NAMALWA (cell line): ENCODE results near the gene PPP1R8.
A peak's percentile ranks its signal among the peaks of the same experiment; 100 is the strongest.
"Not testable (repeated sequence)": the region's sequence is repeated elsewhere in the genome, so short reads cannot be mapped to it uniquely, and the experiment has no call there.

Source experiments
- DNase-seq: peaks from one replicate; pipeline ENCODE4 v3.0.0-alpha.2; 2015; ENCODE audit warnings: low spot score

Gene PPP1R8

DNA sequence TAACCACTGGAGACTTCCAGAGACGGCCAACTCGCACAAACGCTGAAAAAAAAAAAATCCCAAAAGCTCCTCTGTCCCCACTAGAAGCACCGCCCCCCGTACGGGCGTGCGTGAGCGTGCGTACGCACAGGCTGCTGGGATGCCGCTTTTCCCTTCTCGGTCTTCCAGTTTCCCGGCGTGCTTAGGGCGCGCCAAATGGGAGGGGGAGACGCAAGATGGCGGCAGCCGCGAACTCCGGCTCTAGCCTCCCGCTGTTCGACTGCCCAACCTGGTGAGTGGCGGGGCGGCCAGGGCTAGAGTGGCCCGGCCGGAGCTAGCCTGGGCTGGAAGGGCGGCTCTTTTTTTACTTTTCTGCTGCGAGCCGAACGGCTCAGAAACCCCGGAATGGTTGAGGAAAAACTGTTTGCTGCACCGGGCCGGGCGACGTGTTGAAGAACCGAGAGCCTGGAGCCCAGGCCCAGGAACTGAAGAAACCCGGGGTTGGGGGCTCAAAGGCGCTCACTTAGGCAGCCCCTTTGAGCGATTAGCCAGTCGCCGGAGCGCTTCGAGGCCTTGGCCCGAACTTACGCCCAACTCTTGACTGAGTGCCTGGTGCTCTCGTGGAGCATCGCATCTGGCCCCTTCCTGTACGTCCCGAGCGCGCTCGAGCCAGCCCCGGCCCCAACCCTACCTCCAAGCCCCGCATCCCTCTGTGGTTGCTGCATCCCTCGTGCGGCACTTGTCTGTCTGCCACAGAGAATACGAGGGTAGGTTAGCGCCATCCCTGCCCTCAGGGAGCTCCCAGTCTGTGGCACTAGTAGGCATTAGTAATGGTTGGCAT, at the start of gene PPP1R8:
Gene PPP1R8, plus strand, starts transcription at position 162 of the 820 bp plus-strand sequence. Its CDS starts 54 bp downstream, at position 216.
- peak; percentile 95 for DNase-seq

DNA sequence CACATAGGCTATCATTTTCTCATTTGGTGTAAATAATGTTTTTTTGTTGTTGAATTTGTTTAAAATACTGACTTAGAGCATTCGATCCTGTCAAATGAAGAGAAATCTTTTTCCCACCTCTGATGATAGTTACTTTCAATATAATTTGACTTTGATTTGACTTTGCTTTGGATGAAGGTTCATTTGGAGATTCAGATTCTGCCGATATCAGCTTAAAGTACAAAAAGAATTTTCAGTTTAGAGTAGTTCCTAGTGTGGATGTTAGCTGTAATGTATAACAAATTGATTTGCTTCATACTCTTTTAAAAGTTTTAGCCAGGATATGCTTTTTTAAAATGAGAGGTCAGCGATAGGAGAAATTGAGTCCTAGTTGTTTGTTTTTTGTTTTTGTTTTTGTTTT, 47.6 kb upstream of the PPP1R8 start:
- DNase-seq = no peak

DNA sequence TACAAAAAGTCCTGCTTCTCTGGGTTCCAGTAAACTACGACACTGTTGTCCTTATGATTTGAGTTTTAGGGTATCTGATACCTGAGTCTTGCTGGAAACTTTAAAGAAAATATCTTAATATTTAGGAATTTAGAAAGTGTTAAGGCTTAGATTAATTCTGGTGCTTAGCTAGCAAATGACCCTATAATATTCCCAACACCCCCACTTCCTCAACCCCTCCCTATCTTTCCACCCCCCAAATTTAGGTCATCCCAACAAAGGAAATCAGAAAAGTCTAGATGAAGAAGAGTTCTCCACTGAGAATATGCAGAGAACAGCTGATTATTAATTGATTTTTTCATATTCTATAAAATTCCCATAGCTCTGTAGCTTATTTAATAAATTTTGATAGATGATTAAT, 45.9 kb upstream of the PPP1R8 start:
- no peak for DNase-seq

DNA sequence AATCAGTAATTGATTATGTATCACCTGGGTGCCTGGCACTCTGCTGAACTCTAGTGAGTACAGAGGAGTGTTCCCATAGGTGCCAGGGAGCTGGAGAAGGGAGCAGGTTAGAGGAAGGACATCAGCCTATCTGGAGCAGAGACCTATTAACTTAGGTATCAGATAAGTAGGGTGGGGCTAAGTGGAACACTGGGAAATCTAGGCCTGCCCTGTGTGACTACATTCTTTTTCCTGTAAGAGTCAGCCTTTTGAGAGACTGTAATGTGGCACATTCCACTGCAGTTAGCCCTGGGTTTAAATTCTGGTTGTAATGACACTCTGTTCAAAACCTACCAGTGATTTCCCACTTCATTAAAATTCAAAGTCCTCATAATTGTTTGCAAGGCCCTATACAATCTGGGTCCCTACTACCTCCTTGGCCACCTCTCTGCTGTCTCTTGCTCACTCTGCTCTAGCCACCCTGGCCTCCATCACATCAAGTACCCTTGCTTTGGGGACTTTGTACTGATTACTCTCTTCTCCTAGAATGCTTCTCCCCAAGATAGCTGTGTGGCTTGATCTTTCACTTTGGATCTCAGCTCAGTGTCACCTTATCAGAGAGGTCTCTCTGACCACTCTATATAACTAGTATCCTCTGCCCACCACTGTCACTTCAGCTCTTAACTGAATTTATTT, 44.7 kb upstream of the PPP1R8 start:
- no peak for DNase-seq

DNA sequence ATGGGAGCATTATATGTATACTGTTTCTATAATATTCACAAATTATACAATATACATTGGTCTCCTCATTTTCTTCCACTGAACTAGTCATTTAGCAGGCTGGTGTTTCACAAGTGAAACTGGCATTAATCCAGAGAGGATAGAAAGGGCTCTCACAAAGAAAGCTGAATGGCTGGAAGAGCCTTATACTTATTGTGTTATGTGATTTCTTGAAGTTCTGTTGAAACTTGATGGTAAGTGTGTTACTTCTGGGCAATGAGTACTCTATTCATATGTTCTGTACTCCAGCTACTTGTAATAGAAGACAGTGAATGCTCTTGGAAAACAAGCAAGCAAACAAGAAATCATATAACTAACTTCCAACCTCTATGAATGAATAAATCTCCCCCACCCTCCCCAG, 42.7 kb upstream of the PPP1R8 start:
- DNase-seq = no peak

DNA sequence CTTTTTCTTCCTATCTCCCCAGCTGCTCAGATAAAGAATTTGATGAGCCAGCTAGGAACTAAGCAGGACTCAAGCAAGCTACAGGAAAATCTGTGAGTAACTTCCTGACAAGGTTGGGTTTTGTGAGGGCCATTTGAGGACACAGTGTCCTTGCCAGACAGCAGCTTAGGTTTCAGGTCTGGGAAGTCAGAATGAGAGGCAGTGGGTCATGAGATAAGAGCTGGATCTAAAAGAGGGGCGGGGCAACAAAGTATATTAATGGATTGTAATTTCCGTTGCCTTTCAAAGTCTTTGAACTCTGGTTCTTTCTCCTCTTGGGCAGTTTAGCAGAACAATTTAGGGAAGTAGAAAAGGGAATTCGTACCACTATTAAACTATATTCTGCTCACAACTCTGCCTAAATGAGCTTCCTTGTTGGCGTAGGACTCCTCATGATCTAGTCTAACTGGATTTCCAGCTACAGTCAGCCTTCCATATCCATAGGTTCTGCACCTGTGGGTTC, 41.0 kb upstream of the PPP1R8 start:
- DNase-seq = no peak

DNA sequence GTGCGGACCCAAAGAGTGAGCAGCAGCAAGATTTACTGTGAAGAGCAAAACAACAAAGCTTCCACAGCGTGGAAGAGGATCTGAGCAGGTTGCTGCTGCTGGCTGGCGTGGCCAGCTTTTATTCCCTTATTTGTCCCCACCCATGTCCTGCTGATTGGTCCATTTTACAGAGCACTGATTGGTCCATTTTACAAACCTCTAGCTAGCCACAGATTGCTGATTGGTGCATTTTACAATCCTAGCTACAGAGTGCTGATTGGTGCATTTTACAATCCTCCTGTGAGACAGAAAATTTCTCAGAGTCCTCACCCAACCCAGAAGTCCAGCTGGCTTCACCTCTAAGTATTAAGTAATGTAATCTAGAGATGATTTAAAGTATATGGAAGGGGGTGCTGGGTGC, 40.3 kb upstream of the PPP1R8 start:
- not testable (repeated sequence) for DNase-seq

DNA sequence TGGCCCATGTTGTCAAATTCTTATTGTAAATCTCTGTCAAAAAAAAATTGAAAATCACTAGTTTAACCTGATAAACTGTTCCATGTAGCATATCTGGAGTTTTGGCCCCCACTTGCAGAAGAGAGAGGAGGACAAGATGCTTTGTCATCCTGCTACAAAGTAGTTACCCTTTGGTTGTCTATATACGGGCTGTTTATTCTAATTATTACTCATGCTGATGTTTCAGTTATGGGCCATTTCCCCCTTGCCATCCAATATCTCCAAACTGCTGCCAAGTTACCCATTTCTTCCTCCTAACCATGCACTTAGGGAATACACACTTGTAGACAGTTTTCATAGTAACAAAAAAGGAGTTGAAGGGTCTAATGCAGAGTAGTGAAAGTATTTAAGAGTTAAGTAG, 35.0 kb upstream of the PPP1R8 start:
- DNase-seq = no peak

DNA sequence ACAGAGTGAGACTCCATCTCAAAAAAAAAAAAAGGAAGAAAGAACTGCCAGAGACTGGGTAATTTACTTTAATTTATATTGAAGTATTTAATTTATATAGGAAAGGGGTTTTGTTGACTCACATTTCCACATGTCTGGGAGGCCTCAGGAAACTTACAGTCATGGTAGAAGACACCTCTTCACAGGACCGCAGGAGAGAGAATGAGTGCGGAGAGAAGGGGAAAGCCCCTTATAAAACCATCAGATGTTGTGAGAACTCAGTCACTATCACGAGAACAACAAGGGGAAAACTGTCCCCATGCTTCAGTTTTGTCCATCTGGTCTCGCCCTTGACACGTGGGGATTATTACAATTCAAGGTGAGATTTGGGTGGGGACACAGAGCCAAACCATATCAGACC, 25.8 kb upstream of the PPP1R8 start:
- DNase-seq = no peak

DNA sequence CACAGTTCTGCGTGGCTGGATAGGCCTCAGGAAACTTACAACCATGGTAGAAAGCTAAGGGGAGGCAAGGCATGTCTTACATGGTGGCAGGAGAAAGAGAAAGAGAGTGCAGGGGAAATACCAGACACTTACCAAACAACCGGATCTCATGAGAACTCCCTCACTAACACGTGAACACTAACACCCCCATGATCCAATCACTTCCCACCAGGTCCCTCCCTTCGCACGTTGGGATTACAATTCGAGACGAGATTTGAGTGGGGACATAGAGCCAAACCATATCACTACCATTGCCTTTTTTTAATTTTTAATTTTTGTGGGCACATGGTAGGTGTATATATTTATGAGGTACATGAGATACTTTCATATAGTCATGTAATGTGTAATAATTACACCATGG, 23.8 kb upstream of the PPP1R8 start:
- no peak for DNase-seq

DNA sequence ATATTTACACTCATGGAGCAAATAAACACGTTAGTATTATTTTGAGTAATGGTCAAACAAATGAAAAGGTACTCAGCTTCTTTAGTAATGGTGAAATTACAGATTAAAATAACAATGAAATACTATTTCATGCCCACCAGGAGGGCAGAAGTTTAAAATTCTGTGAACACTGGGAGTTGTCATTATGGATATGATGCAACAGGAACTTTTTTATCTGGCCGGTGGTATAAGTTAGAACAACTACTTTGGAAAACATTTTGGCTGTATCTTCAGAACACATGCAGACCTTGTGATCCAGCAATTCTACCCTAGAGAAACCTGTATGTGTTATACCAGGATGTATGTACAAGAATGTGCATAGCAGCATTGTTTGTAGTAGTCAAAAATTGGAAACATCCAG, 23.2 kb upstream of the PPP1R8 start:
- no peak for DNase-seq

DNA sequence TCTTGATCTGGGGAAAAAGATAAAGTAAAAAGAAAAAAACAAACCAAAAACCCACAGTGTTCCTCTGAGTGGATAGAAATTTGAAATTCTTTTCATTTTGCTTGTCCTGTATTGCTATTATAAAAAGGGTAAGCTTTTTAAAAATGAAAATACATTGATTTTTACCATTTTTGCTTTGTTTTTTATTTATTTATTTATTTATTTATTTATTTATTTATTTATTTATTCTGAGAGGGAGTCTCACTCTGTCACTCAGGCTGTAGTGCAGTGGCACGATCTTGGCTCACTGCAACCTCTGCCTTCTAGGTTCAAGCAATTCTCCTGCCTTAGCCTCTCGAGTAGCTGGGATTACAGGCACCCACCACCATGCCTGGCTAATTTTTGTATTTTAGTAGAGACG, 22.5 kb upstream of the PPP1R8 start:
- not testable (repeated sequence) for DNase-seq

DNA sequence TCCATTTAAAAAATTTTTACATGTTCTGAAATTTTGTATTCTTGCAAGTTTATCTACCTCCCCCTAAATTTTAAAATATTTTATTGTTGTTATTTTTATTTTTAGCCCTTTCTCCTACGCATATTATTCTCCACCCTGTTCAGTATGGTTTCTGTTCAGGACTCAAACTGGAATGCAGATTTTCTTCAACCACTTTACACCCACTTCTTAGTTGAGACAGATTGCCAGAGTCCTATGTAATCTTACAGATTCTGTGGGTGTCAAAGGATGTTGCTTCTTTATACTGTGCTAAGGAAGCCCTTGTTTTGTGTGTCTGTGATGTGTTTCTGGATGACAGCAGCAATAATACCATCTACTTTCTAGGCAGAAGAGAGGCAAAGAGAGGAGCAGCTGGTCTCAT, 20.7 kb upstream of the PPP1R8 start:
- DNase-seq = no peak

DNA sequence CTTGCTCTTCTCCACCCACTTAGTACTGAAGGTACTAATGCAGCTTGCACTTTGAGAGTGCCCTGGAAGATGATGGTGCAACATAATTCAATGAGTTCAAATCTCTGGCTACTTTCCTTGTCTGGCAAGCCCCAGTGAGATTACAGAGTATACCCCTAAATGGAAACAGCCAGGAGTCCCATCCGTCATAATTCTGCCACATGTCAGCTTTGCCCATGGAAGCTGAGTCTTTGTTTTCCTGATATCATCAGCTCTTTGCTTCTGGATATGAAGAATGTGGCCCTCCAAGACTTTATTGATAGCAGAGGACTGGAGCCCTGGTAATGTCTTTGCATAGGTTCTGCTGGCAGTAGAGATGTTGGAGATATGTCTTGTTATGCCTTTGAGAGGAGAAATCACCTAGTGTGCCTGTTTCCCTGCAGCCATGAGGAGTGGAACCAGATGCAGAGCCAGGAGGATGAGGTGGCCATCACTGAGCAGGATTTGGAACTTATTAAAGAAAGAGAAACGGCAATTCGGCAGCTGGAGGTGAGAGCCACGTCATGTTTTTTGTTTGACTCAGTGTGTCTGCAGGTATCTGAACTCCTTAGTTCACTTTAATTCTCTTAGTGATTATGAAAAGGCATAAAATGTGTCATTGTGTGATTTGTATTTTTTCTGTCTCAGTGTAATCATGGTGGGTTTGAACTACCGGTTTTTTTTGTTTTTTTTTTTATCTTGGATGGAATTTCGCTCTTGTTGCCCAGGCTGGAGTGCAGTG, 18.7 kb upstream of the PPP1R8 start:
- DNase-seq = no peak

DNA sequence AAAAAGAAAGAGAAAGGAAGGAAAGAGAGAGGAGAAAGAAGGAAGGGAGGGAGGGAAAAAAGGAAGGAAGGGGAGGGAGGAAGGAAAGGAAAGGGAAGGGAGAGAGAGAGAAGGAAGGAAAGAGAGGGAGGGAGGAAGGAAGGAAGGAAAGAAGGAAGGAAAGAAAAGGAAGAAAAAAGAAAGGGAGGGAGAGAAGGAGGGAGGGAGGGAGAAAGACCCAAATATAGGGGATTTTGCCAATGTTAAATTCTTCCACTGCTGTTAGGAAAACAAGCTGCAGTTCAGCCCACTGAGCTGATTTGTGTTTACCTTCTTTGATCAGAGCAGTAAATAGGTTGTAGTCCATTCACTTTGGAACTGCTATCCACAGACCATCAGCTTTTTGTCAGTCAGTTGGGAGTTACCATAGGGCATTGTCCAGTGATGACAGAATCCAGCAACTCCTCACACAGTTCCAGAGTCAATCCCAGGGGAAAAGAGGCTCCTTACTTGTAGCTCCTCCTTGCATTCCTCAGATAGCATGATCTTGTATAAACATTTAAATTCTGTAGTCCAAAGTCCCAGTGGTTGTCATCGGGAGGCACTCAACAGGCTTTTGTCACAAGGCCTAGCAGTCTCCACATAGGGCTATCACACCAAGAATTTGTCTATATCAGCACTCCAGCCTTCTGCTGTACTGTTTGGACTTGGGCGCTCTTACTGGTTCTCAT, 13.5 kb upstream of the PPP1R8 start:
- DNase-seq = no peak

DNA sequence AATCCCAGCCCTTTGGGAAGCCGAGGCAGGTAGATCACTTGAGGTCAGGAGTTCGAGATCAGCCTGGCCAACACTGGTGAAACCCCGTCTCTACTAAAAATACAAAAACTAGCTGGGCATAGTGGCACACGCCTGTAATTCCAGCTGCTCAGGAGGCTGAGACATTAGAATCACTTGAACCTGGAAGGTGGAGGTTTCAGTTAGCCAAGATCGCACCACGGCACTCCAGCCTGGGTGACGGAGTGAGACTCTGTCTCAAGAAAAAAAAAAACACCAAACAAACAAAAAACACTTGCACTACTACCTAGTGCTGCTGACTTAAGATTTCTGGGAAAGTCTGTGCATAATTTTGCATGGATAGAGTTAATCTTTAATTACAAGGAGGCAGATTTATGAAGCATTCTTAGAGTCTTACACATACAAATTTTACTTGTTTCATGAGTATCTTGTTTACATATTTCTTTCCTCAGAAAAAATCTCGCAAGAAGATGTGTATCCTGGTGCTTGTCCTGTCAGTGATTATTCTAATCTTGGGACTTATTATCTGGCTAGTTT, 8.7 kb upstream of the PPP1R8 start:
- no peak for DNase-seq

DNA sequence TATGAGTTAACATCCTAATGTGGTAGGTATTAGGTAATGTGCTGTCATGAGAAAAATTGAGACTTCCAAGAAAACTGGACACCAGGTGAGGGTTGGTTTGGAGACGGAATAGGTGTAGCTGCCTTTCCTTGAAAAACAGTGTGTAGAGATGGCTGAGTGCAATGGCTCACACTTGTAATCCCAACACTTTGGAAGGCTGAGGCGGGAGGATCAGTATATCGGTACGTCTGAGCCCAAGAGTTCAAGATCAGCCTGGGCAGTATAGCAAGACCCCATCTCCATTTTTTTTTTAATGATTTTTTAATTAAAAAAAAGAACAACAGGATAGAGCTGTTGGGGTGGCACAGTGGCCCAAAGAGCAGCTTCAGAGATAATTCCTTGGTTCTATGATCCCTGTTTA, 6.8 kb upstream of the PPP1R8 start:
- DNase-seq = no peak

DNA sequence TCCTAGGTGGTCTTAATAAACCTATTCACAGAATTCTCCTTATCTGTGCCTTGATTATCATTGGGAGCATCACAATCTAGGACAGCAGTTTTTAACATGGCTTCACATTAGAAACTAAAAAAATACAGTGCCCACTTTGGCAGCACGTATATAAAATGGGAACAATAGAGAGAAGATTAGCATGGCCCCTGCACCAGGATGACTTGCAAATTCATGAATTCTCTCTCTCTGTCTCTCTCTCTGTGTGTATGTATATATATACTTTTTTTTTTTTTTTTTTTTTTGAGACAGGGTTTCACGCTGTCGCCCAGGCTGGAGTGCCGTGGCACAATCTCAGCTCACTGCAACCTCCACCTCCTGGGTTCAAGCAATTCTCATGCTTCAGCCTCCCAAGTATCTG, 6.2 kb upstream of the PPP1R8 start:
- DNase-seq = no peak

DNA sequence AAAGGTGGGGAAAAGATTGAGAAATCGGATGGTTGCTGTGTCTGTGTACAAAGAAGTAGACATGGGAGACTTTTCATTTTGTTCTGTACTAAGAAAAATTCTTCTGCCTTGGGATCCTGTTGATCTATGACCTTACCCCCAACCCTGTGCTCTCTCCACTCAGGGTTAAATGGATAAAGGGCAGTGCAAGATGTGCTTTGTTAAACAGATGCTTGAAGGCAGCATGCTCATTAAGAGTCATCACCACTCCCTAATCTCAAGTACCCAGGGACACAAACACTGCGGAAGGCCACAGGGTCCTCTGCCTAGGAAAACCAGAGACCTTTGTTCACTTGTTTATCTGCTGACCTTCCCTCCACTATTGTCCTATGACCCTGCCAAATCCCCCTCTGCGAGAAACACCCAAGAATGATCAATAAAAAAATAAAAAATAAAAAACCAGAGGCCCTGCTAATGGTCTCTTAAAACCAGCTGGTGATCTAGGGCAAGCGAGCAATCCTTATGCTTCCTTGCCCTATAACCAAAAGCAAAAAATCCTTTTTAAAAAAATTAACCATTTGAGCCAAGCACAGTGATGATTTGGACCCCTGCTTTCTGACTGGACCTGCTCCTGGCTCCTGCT, 1.1 kb upstream of the PPP1R8 start:
- DNase-seq = not testable (repeated sequence)

DNA sequence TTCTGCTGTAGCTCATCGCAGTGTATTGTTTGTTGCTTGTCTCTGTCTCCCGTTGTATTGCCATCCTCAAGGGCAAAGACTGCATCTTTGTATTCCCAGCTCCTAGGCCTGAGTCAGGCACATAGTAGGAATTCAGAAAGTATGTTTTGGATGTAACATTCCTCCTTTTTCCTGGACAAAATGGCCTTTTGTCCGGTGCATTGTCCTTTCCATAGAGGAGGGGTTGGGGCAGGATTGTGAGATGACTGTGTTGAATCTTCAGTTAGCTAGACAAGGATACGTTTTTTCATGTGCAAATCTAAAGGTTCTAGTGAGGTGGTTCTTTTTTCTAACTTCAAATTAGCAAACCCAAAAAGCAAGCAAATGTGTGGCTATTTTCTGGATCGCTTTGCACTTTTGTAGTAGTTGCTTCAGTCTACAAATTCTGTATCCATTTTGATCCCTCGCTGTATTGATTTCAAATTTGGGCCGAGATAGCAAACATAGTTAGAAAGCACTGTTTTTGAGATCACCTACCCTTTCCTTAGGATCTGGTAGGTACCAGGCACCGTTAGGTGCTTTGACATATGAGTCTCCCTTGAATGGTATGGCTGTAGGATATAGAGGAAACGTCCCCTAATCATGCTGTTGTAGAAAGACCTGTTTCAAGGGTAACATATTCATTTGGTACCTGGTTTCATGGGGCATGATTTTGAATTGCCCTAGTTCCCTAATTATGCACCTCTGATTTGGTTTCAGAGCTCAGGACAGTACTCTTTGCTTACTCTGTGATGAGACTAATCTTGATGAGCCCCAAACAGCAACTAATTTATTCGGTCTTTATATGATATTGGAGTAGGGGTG, 1.2 kb downstream of the PPP1R8 start:
- DNase-seq = no peak
